H1 (cell line): ENCODE data around the gene NR2C2. TPM values are rescaled to one million over a fixed set of nuclear protein-coding genes. Genes with fewer than 3 reads are reported as not detected.

ENCODE experiments used
- BRCA1 ChIP-seq: IDR thresholded peaks from 2 replicates; pipeline ENCODE4 v1.6.1; 2012; ENCODE audit warnings: low read depth, low read length, improper control_type of control experiment
- EZH2 ChIP-seq: fragments of 200-600 bp; sonication (generic); IDR thresholded peaks from 2 replicates; pipeline ENCODE4 v1.7.1; 2012; ENCODE audit warnings: low read depth, mild to moderate bottlenecking, moderate library complexity, low read length, inconsistent platforms; ENCODE audit not compliant: severe bottlenecking
- JUN ChIP-seq: IDR thresholded peaks from 2 replicates; pipeline ENCODE4 v1.6.1; 2011; ENCODE audit warnings: low read depth, mild to moderate bottlenecking, improper control_type of control experiment, low read length
- RAD21 ChIP-seq, 2 experiments: IDR thresholded peaks in 1 of 2; conservative IDR thresholded peaks in 1 of 2; 2 replicates each; pipeline ENCODE4 v1.6.1; 2011; ENCODE audit warnings: low read depth in 2 of 2, low read length in 2 of 2, improper control_type of control experiment in 1 of 2, inconsistent platforms in 1 of 2, mild to moderate bottlenecking in 1 of 2, moderate library complexity in 1 of 2
- SIX5 ChIP-seq: IDR thresholded peaks from 2 replicates; pipeline ENCODE4 v1.6.1; 2011; ENCODE audit warnings: mild to moderate bottlenecking, low read depth, low read length
- SUZ12 ChIP-seq: fragments of 200-600 bp; sonication (generic); IDR thresholded peaks from 2 replicates; pipeline ENCODE4 v1.6.1; 2012; ENCODE audit warnings: mild to moderate bottlenecking, inconsistent platforms, low read length, moderate library complexity, mixed read lengths
- TAF7 ChIP-seq: optimal IDR thresholded peaks from 2 replicates; pipeline ENCODE3; 2011; ENCODE audit warnings: low read depth, mild to moderate bottlenecking, inconsistent platforms, low read length, moderate library complexity, borderline replicate concordance
- polyA plus RNA-seq, 7 experiments: library from polyadenylated mRNA; depleted of rRNA in 3 of 7; stranded (reverse) in 5 of 7; unstranded in 2 of 7; fragments of >200 nt in 5 of 7; fragments of 200-250 nt in 2 of 7; gene quantifications; 1 replicate in 5 of 7; 2 replicates in 1 of 7; 4 replicates in 1 of 7; pipeline versions ENCODE4 v1.2.1 to v1.2.3, GENCODE V29; 2011 to 2013; ENCODE audit warnings: missing spikeins in 2 of 7, mixed read lengths in 2 of 7
- total RNA-seq: library from RNA; stranded (reverse); fragmentation: NEBNext Ultra II Directional; extraction: Animal tissue kit (Norgen Biotek cat#: 25700); gene quantifications from 2 replicates; pipeline ENCODE4 v1.2.1, GENCODE V29; 2021

The NR2C2 gene
- total and polyA plus RNA-seq, 2 of the 8 experiments (the other 6 are each of a cell fraction or from before 2014, with no cell fraction given): 16.6 to 44.4 TPM

- TF ChIP-seq JUN (no peak), TAF7 (no peak), SIX5 (no peak), EZH2 (no peak), SUZ12 (no peak), RAD21 (IDR thresholded peaks at IDR 0.05 in 1 of 2, conservative IDR thresholded peaks at IDR 0.05 in 1 of 2; ENCODE audit: low read depth in 2 of 2, low read length in 2 of 2) (no peak), BRCA1 (no peak)
These were observed 40.1 kb upstream of the NR2C2 start (continued) for GRCh38 chr3:14907043-14907966.
